ENCODE data around the gene BAG2.

DNA sequence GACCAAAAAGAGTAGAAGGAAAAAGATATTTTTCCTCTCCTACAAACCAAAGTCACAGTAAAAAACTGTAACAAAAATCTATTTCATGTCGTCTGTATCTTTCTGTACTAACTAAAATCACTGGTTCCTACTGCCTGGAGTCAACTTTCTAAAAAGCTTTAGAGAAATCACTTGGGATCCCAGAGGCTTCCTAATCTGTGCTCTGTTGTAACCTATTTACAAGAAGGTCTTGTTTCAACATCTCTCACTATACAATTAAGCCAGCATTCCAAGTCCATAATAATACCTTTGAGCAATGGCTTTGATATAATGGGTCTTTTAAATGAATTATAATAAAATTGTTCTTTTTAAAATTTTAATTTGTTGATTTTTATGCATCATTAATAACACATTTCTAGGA, 29.6 kb downstream of the BAG2 start:
- TF ChIP-seq, protein P1, sequence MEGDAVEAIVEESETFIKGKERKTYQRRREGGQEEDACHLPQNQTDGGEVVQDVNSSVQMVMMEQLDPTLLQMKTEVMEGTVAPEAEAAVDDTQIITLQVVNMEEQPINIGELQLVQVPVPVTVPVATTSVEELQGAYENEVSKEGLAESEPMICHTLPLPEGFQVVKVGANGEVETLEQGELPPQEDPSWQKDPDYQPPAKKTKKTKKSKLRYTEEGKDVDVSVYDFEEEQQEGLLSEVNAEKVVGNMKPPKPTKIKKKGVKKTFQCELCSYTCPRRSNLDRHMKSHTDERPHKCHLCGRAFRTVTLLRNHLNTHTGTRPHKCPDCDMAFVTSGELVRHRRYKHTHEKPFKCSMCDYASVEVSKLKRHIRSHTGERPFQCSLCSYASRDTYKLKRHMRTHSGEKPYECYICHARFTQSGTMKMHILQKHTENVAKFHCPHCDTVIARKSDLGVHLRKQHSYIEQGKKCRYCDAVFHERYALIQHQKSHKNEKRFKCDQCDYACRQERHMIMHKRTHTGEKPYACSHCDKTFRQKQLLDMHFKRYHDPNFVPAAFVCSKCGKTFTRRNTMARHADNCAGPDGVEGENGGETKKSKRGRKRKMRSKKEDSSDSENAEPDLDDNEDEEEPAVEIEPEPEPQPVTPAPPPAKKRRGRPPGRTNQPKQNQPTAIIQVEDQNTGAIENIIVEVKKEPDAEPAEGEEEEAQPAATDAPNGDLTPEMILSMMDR (conservative IDR thresholded peaks at IDR 0.05), result no peak
- TF ChIP-seq EZH2 (IDR thresholded peaks at IDR 0.05; ENCODE audit: low read depth), result no peak
